PC-3 (cell line): ENCODE measurements around the gene HMCN2.

Source experiments
- CTCF ChIP-seq: fragments of 300-600 bp; sonication (generic); conservative IDR thresholded peaks from 2 replicates; pipeline ENCODE4 v1.5.1; 2017; ENCODE audit warnings: antibody characterized with exemption, low read depth, mild to moderate bottlenecking, low read length
- EZH2 ChIP-seq: fragments of 300-600 bp; sonication (generic); IDR thresholded peaks from one replicate; pipeline ENCODE4 v1.6.1; 2017; ENCODE audit warnings: antibody characterized with exemption, mild to moderate bottlenecking, low read length; ENCODE audit not compliant: unreplicated experiment

- TF ChIP-seq CTCF (no peak), EZH2 (no peak)
Observed at GRCh38 chr9:130337784-130338380, 72.3 kb downstream of the HMCN2 start.
